Dedifferentiated amniotic fluid mesenchymal stem cell (primary cell): Measurements from ENCODE around the gene CDH5.
"Not testable (repeated sequence)": the region's sequence is repeated elsewhere in the genome, so short reads cannot be mapped to it uniquely, and the experiment has no call there.

Experiments
- DNase-seq: peaks from one replicate; pipeline ENCODE4 v3.0.0-alpha.2; 2016; ENCODE audit errors: extremely low spot score

CDH5 gene

DNA sequence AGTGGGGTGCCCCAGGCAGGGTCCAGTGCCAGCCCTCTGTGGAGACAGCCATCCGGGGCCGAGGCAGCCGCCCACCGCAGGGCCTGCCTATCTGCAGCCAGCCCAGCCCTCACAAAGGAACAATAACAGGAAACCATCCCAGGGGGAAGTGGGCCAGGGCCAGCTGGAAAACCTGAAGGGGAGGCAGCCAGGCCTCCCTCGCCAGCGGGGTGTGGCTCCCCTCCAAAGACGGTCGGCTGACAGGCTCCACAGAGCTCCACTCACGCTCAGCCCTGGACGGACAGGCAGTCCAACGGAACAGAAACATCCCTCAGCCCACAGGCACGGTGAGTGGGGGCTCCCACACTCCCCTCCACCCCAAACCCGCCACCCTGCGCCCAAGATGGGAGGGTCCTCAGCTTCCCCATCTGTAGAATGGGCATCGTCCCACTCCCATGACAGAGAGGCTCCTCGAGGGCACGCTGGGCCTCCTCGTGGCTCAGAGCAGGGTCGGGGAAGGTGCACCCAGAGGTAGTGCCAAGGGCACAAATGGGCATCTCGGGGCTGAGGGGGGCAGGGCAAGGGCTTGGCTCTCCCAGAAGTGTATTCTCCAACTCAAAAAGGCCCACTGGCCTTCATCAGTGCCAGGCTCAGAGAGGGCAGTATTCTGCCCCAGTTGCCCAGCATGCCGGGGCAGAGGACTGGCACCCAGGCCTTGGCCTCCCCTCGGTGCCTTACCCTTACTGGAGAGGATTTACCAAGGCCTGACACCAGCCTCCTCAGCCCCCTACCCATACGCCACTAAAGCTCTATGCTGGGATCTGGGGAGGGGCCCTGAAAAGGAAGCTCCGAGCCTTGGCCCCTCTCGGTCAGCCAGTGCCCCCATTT is at the start of gene CDH5:
Gene CDH5 (plus strand): TSS at position 259 of the 867 bp plus-strand sequence. CDS start 12,647 bp downstream, outside the sequence.
- no peak for DNase-seq

DNA sequence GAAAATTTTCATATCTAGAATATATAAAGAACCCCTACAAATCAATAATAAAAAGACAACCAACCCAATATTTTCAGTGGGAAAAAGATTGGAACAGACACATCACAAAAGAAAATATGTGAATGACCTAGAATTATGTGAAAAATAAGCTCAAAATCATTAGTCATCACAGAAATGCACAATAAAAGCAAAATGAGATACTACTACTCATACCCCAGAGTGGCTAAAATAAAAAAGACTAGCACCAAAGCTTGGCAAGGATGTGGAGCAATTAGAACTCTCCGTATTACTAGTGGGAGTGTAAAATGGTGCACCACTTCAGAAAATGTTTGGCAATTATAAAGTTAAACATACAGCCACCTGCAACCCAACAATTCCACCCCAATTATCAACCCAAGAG is 48.0 kb upstream of the CDH5 start:
- no peak for DNase-seq

- DNase-seq, result no peak
Observed at GRCh38 chr16:66320774-66321173, 45.7 kb upstream of the CDH5 start.

DNA sequence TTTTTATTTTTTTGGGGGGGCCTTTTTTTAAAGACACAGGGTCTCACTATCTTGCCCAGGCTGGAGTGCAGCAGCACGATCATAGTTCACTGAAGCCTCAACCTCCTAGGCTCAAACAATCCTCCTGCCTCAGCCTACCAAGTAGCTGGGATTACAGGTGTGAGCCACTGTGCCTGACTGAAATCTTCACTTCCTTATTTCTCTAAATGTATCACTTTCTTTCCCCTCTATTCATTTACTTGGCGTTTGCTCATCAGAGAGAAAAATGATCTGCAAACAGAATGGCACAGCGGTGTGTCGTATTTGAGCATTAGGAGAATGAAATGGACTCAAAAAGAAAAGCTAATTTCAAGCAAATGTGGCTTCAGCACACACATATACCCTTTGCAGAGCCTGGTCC is 44.3 kb upstream of the CDH5 start:
- no peak for DNase-seq

DNA sequence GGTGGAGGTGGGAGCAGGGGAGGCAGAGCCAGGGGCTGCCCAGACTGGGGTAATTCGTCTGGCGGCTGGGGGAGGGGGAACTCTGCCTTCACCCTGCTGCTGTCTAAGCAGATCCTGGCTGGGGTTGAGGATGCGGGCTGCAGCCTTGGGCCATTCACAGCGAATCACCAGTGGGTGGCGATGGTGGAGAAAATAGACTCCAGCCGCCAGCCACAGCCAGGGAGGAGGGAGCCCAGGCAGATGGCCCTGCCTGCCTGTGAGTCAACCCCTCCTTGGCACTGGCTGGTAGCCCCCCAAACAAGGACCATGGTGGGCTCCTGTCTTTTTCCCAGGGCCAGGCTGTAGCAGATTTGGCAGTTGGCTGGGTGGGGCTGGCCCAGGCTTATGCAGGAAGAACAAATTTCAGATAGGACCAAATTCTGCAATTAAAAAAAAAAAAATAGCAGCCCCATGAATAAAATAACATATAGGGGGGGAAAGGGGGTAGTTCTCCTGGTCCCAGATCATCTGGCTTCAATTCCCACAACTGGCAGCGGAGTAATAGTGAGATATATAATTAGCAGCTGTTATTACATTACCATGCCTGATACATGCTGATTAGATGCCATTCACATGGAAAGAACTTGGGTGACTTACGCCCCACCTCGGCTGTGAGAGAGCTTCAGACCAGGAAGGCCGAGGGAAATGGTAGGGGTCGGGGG is 41.5 kb upstream of the CDH5 start:
- DNase-seq, result no peak

- DNase-seq, result no peak
Observed at GRCh38 chr16:66325717-66326376, 40.6 kb upstream of the CDH5 start.

GRCh38 chr16:66326991-66327513 is 39.4 kb upstream of the CDH5 start:
- no peak for DNase-seq

DNA sequence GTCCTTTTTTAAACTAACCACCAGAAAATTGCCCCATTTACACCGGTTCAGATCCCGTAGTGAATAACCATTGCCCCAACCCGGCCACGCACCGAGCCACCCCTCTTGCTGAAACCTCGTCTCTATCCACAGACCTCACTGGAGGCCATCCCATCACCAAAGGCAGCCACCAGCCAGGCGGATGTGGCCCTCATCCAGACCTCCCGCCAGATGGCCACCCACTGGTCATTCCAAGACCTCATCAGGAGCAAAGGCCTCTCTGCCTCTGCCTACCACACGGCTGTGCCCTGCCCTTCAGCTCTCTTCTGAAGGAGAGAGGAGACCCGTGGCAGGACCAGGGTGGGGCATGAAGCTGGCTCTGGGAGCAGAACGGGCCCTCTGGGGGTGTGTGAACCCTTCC is 38.2 kb upstream of the CDH5 start:
- DNase-seq, result no peak

GRCh38 chr16:66331464-66331863 is 35.0 kb upstream of the CDH5 start:
- DNase-seq, result not testable (repeated sequence)

GRCh38 chr16:66332634-66333610 is 33.6 kb upstream of the CDH5 start:
- no peak for DNase-seq

GRCh38 chr16:66334853-66335574 is 31.5 kb upstream of the CDH5 start:
- no peak for DNase-seq

DNA sequence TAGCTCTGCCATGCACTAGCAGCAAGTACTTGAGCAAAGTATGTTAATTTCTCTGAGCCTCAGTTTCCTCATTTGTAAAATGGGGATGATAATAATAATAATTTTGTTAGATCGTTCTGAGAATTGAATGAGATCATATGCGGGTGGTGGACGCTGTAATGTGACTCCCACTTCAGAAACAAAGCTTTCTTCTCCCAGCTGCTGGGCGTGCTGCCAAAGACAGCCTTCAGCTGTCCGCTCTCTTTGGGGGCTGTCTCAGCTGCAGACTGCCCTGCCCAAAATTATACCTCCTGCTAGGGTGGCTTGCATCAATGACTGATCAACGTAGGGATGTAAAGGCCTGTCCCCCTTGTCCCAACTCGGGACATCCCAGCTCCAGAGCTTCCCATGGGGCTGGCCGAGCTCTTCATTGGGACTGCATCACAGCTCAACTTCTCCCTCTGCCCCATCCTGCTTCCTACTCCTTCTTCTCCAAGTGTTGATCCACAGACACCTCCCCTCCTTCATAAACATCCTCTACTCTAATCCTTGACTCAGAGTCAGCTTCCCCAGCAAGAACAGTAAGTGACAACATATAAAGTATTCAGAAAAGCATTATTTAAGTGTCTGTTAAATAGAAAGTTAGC is 30.7 kb upstream of the CDH5 start:
- peak; percentile 24 for DNase-seq

- DNase-seq, result no peak
Observed at GRCh38 chr16:66337463-66338188, 28.9 kb upstream of the CDH5 start.

DNA sequence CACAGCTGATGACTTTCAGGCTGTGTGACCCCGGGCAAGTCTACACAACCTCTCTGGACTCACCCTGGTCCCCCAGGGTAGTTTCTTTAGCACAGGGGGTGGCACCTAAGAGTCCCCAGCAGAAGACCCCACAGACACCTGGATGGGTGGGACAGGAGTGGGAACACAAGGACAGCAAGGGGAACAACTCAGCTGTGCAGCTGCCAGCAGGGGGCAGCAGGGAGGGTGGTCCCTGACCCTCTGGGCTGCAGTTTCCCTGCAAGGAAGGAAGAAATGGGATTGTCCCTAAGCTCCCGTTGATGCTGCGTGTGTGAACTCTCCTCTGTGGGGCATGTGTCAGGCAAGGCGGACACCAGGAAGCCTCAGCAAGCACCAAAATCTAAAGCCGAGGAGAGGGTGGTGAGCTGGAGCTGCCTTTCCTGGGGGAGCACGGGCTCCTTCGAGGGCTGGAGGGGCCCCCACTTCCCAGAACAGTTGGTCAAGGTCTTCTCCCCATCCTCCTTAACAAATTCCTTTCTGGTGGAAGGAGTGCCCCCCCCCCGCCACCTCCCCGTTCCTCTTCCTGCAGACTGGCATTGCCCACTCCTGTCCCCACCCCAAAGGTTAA is 24.1 kb upstream of the CDH5 start:
- no peak for DNase-seq

GRCh38 chr16:66344533-66345145 is 21.9 kb upstream of the CDH5 start:
- peak; percentile 57 for DNase-seq

DNA sequence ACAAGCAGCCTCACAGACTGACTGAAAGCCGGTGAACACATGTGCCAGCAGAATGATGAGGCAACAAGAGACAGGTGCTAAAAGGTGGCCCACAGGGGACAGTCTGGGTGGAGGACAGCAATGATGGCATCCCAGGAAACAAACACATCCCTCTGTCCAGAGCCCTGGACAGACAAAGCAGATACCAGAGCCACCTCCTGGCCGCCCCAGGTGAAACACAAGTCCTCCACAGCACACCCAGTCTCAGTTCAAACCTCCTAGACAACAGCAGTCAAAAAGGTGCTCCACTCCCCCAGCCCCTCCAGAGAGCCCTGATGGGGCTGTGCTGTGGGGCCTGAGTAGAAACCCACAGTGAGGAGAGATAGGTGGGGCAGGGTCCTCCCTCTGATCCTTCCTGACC is 20.3 kb upstream of the CDH5 start:
- no peak for DNase-seq

DNA sequence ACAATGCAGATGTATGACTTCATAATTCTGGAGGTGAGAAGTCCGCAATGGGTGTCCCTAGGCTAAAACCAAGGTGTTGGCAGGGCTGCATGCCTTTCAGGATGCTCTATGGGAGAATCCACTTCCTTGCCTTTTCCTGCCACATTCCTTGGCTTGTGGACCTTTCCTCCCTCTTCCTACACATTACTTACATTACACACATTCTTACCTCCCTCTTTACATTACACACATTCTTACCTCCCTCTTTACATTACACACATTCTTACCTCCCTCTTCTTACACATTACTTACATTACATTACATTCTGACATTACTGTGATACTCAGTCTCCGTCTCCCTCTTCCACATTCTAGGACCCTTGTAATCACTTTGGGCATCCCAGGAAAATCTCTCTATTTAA is 14.2 kb upstream of the CDH5 start:
- DNase-seq, result no peak

DNA sequence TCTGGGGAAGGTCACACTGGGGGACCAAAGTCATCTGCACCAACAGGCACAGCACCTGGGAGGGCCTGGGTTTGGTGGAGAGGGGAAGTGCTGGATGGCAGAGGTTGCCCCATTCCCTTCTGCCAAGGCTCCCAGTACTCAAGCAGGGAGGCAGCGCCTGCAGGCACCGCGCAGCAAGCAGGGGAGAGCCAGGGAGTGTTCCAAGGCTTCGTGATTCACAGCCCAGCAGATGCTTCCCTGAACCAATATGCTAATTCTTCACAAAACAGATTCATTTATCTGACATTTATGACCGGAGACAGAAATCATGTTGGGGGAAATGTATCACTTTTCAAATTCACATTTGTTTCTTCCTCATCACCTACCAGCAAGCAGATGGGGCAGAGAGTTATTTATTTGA is 13.4 kb upstream of the CDH5 start:
- DNase-seq, result no peak
